H1 (cell line): ENCODE data around the gene CTNND2. TPM values are rescaled to one million over a fixed set of nuclear protein-coding genes. Genes with fewer than 3 reads are reported as not detected.

Source experiments
- CTCF ChIA-PET: fragments of 300-600 bp; sonication (Branson Sonifier 250); formaldehyde crosslinking; loops from one replicate; lab custom pipeline; 2021; ENCODE audit not compliant: partially characterized antibody; lab: Charles Lee
- POLR2A ChIA-PET: fragments of 300-600 bp; sonication (Branson Sonifier 250); formaldehyde crosslinking; loops from one replicate; lab custom pipeline; 2021; ENCODE audit warnings: inconsistent platforms; ENCODE audit not compliant: partially characterized antibody; lab: Charles Lee
- DNase-seq, 2 experiments: peaks; one replicate each; pipeline versions ENCODE4 v3.0.0 to v3.0.0-alpha.2; 2010 to 2022; ENCODE audit warnings: low spot score in 2 of 2, low read depth in 1 of 2, mixed read lengths in 1 of 2
- FAIRE-seq: peaks from 2 replicates; lab custom pipeline; 2011; peaks lifted over from hg19 to GRCh38; lab: Jason Lieb, UNC
- H2AFZ ChIP-seq: 2 replicates; pipeline ENCODE4 v1.8.1; 2012; ENCODE audit warnings: low read length, inconsistent platforms
- H2AK5ac ChIP-seq: 2 replicates; pipeline ENCODE4 v1.6.1; 2013; ENCODE audit warnings: low read depth, low read length
- H2BK120ac ChIP-seq: replicated peaks from 2 replicates; pipeline ENCODE3; 2013; ENCODE audit warnings: low read depth, low read length, inconsistent platforms
- H2BK12ac ChIP-seq: 2 replicates; pipeline ENCODE4 v1.6.1; 2013; ENCODE audit warnings: low read depth, low read length
- H2BK15ac ChIP-seq: 2 replicates; pipeline ENCODE4 v1.6.1; 2013; ENCODE audit warnings: low read length
- H2BK20ac ChIP-seq: 2 replicates; pipeline ENCODE4 v1.6.1; 2013; ENCODE audit warnings: low read length
- H2BK5ac ChIP-seq: 2 replicates; pipeline ENCODE4 v1.6.1; 2013; ENCODE audit warnings: low read depth, low read length
- H3K14ac ChIP-seq: 2 replicates; pipeline ENCODE4 v1.6.1; 2013; ENCODE audit warnings: inconsistent platforms; ENCODE audit not compliant: insufficient read length
- H3K18ac ChIP-seq: 2 replicates; pipeline ENCODE4 v1.6.1; 2013; ENCODE audit warnings: low read length; ENCODE audit errors: extremely low read depth
- H3K23ac ChIP-seq: 2 replicates; pipeline ENCODE4 v1.6.1; 2013; ENCODE audit warnings: inconsistent platforms; ENCODE audit not compliant: insufficient read length
- H3K23me2 ChIP-seq: 2 replicates; pipeline ENCODE4 v1.6.1; 2013; ENCODE audit warnings: low read depth, low read length
- H3K27ac ChIP-seq: 2 replicates; pipeline ENCODE4 v1.6.1; 2011; ENCODE audit warnings: low read depth, low read length, inconsistent platforms
- H3K27me3 ChIP-seq, 4 experiments: replicated peaks in 1 of 4; 1 replicate in 1 of 4; 2 replicates in 3 of 4; pipeline versions ENCODE4 v1.6.1 to v1.8.1; 2011 to 2013; ENCODE audit warnings: low read length in 3 of 4, mild to moderate bottlenecking in 3 of 4, inconsistent platforms in 2 of 4, mixed read lengths in 2 of 4, moderate library complexity in 1 of 4; ENCODE audit not compliant: control insufficient read depth in 3 of 4, insufficient read depth in 3 of 4; ENCODE audit errors: extremely low read depth in 1 of 4
- H3K36me3 ChIP-seq, 4 experiments: 2 replicates each; pipeline versions ENCODE4 v1.6.1 to v1.8.1; 2011 to 2013; ENCODE audit warnings: mild to moderate bottlenecking in 4 of 4, low read length in 3 of 4, moderate library complexity in 2 of 4, control low read depth in 1 of 4, inconsistent platforms in 1 of 4; ENCODE audit not compliant: insufficient read depth in 4 of 4, control insufficient read depth in 2 of 4
- H3K4ac ChIP-seq: replicated peaks from 2 replicates; pipeline ENCODE3; 2013; ENCODE audit warnings: low read length, low read depth, mixed read lengths, inconsistent platforms; ENCODE audit not compliant: insufficient read length
- H3K4me1 ChIP-seq, 4 experiments: replicated peaks in 1 of 4; 1 replicate in 1 of 4; 2 replicates in 3 of 4; pipeline versions ENCODE4 v1.6.1 to v1.8.1; 2011 to 2013; ENCODE audit warnings: low read length in 3 of 4, inconsistent platforms in 2 of 4, mixed read lengths in 1 of 4; ENCODE audit not compliant: insufficient read depth in 4 of 4, control insufficient read depth in 3 of 4
- H3K4me2 ChIP-seq, 2 experiments: 2 replicates each; pipeline versions ENCODE4 v1.6.1 to v1.8.1; 2011 to 2013; ENCODE audit warnings: low read depth in 2 of 2, low read length in 2 of 2, control low read depth in 1 of 2, inconsistent platforms in 1 of 2, mild to moderate bottlenecking in 1 of 2; ENCODE audit not compliant: insufficient read depth in 1 of 2
- H3K4me3 ChIP-seq, 4 experiments: fragments of 200-600, 300-600 bp in 1 of 4; sonication (generic), shearing (Covaris generic), sonication (Bioruptor Twin) in 1 of 4; 2 replicates each; pipeline versions ENCODE4 v1.5.1 to v1.8.1; 2011 to 2016; ENCODE audit warnings: low read length in 4 of 4, low read depth in 3 of 4, control low read depth in 2 of 4, inconsistent platforms in 2 of 4, mild to moderate bottlenecking in 2 of 4, mixed read lengths in 1 of 4, moderate library complexity in 1 of 4; ENCODE audit not compliant: insufficient read depth in 2 of 4; ENCODE audit errors: extremely low read depth in 1 of 4
- H3K56ac ChIP-seq: replicated peaks from 2 replicates; pipeline ENCODE3; 2013; ENCODE audit warnings: low read depth, mild to moderate bottlenecking, mixed read lengths, low read length, inconsistent platforms; ENCODE audit not compliant: insufficient read length
- H3K79me1 ChIP-seq: 2 replicates; pipeline ENCODE4 v1.6.1; 2013; ENCODE audit warnings: low read depth, low read length, control low read depth
- H3K79me2 ChIP-seq, 2 experiments: 2 replicates each; pipeline versions ENCODE4 v1.6.1 to v1.8.1; 2012 to 2013; ENCODE audit warnings: low read length in 2 of 2, mild to moderate bottlenecking in 2 of 2, inconsistent platforms in 1 of 2; ENCODE audit not compliant: insufficient read depth in 2 of 2, control insufficient read depth in 1 of 2
- H3K9ac ChIP-seq, 4 experiments: replicated peaks in 1 of 4; 1 replicate in 1 of 4; 2 replicates in 3 of 4; pipeline versions ENCODE4 v1.6.1 to v1.8.1; 2011 to 2013; ENCODE audit warnings: low read depth in 3 of 4, low read length in 3 of 4, control low read depth in 2 of 4, mild to moderate bottlenecking in 2 of 4, moderate library complexity in 2 of 4, inconsistent platforms in 1 of 4; ENCODE audit errors: extremely low read depth in 1 of 4
- H3K9me3 ChIP-seq, 2 experiments: 2 replicates each; pipeline versions ENCODE4 v1.6.1 to v1.8.1; 2012 to 2013; ENCODE audit warnings: mild to moderate bottlenecking in 2 of 2, moderate library complexity in 2 of 2, control low read depth in 1 of 2, inconsistent platforms in 1 of 2, low read depth in 1 of 2, low read length in 1 of 2, mixed read lengths in 1 of 2; ENCODE audit not compliant: insufficient read depth in 2 of 2
- H4K20me1 ChIP-seq, 2 experiments: replicated peaks in 1 of 2; 2 replicates each; pipeline versions ENCODE3 to v1.8.1; 2011 to 2013; ENCODE audit warnings: inconsistent platforms in 2 of 2, low read length in 2 of 2, mild to moderate bottlenecking in 1 of 2; ENCODE audit not compliant: insufficient read depth in 2 of 2, control insufficient read depth in 1 of 2
- H4K5ac ChIP-seq: 2 replicates; pipeline ENCODE4 v1.6.1; 2013; ENCODE audit warnings: low read length, low read depth, mixed read lengths, inconsistent platforms; ENCODE audit not compliant: insufficient read length
- H4K8ac ChIP-seq: 2 replicates; pipeline ENCODE4 v1.8.0; 2013; ENCODE audit warnings: mild to moderate bottlenecking, moderate library complexity, low read length, inconsistent platforms; ENCODE audit not compliant: insufficient read depth; ENCODE audit errors: extremely low read depth
- H4K91ac ChIP-seq: replicated peaks from 2 replicates; pipeline ENCODE3; 2013; ENCODE audit warnings: low read length, mixed read lengths, inconsistent platforms; ENCODE audit not compliant: insufficient read length
- ASH2L ChIP-seq: fragments of 200-600, 300-600 bp; sonication (generic); IDR thresholded peaks from one replicate; pipeline ENCODE4 v1.7.1; 2017; ENCODE audit warnings: low read length
- BCL11A ChIP-seq, 2 experiments: IDR thresholded peaks; one replicate each; pipeline ENCODE4 v1.6.1; 2011; ENCODE audit warnings: low read depth in 2 of 2, low read length in 2 of 2, mild to moderate bottlenecking in 2 of 2
- CEBPB ChIP-seq: IDR thresholded peaks from 2 replicates; pipeline ENCODE4 v1.6.1; 2012; ENCODE audit warnings: low read depth, low read length
- CHD1 ChIP-seq: IDR thresholded peaks from 2 replicates; pipeline ENCODE4 v1.6.1; 2012; ENCODE audit warnings: low read depth, low read length, improper control_type of control experiment
- CHD2 ChIP-seq: IDR thresholded peaks from 2 replicates; pipeline ENCODE4 v1.6.1; 2012; ENCODE audit warnings: low read length, improper control_type of control experiment
- HDAC2 ChIP-seq, 2 experiments: fragments of 300-600 bp in 1 of 2; sonication (generic) in 1 of 2; IDR thresholded peaks; 2 replicates each; pipeline ENCODE4 v1.6.1; 2011 to 2012; ENCODE audit warnings: low read depth in 2 of 2, low read length in 2 of 2, mild to moderate bottlenecking in 2 of 2, moderate library complexity in 2 of 2, borderline replicate concordance in 1 of 2, inconsistent platforms in 1 of 2
- KDM4A ChIP-seq: IDR thresholded peaks from one replicate; pipeline ENCODE4 v1.7.1; 2012; ENCODE audit warnings: low read depth, mild to moderate bottlenecking, moderate library complexity, low read length, inconsistent platforms; ENCODE audit not compliant: severe bottlenecking
- POLR2AphosphoS5 ChIP-seq: IDR thresholded peaks from 2 replicates; pipeline ENCODE4 v1.6.1; 2011; ENCODE audit warnings: low read depth, low read length
- RNF2 ChIP-seq: fragments of 200-900, 300-1000 bp; sonication (generic); IDR thresholded peaks from 2 replicates; pipeline ENCODE4 v1.7.1; 2016; ENCODE audit warnings: borderline replicate concordance, low read depth, mild to moderate bottlenecking, antibody characterized with exemption, low read length; ENCODE audit not compliant: poor library complexity, severe bottlenecking; ENCODE audit errors: missing control alignments
- SIRT6 ChIP-seq: IDR thresholded peaks from one replicate; pipeline ENCODE4 v1.7.1; 2012; ENCODE audit warnings: low read length, inconsistent platforms
- SRF ChIP-seq: IDR thresholded peaks from 2 replicates; pipeline ENCODE4 v1.6.1; 2011; ENCODE audit warnings: mild to moderate bottlenecking, low read depth, low read length, moderate library complexity
- TCF12 ChIP-seq: IDR thresholded peaks from 2 replicates; pipeline ENCODE4 v1.6.1; 2011; ENCODE audit warnings: low read depth, mild to moderate bottlenecking, low read length
- YY1 ChIP-seq: IDR thresholded peaks from 2 replicates; pipeline ENCODE4 v1.6.1; 2011; ENCODE audit warnings: low read depth, mild to moderate bottlenecking, low read length
- WGBS, 2 experiments: shearing (Covaris generic) in 1 of 2; methylation state at CpG; one replicate each; pipeline versions ENCODE4 v1.1.6 to v1.1.7; 2013 to 2015; ENCODE audit warnings: low lambda C conversion rate in 2 of 2, mixed read lengths in 2 of 2, inconsistent platforms in 1 of 2, low coverage in 1 of 2, missing lambda C conversion rate in 1 of 2; ENCODE audit not compliant: insufficient replicate concordance in 2 of 2, insufficient coverage in 1 of 2, insufficient read length in 1 of 2; ENCODE audit errors: extremely low coverage in 1 of 2, missing lambda C conversion rate in 1 of 2; 5-methylcytosine and 5-hydroxymethylcytosine counted together
- polyA plus RNA-seq, 7 experiments: library from polyadenylated mRNA; depleted of rRNA in 3 of 7; stranded (reverse) in 5 of 7; unstranded in 2 of 7; fragments of >200 nt in 5 of 7; fragments of 200-250 nt in 2 of 7; gene quantifications; 1 replicate in 5 of 7; 2 replicates in 1 of 7; 4 replicates in 1 of 7; pipeline versions ENCODE4 v1.2.1 to v1.2.3, GENCODE V29; 2011 to 2013; ENCODE audit warnings: missing spikeins in 2 of 7, mixed read lengths in 2 of 7
- total RNA-seq: library from RNA; stranded (reverse); fragmentation: NEBNext Ultra II Directional; extraction: Animal tissue kit (Norgen Biotek cat#: 25700); gene quantifications from 2 replicates; pipeline ENCODE4 v1.2.1, GENCODE V29; 2021
- TF ChIP-seq, protein P1 (sequence below): IDR thresholded peaks from 2 replicates; pipeline ENCODE4 v1.6.1; 2011; ENCODE audit warnings: low read length, improper control_type of control experiment

The CTNND2 gene
- total and polyA plus RNA-seq, 2 of the 8 experiments (the other 6 are each of a cell fraction or from before 2014, with no cell fraction given): 7.4 to 14.2 TPM

DNA sequence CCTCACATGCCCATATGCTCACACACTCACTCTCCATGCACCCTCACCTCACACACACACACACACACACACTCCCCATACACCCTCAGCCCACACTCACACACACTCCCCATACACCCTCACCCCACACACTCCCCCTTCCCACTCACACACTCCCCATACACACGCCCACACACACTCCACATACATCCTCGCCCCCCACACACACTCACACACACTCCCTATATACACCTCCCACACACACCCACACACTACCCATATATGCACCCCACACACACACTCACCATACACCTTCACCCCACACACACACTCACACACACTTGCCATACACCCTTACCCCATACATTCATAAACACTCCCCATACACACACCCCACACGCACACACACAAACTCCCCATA lies 592.5 kb downstream of the CTNND2 start:
- Histone ChIP-seq H2BK15ac (no peak overlapping the region), H3K56ac (no peak overlapping the region), H3K4ac (no peak overlapping the region), H2BK20ac (no peak overlapping the region), H3K23me2 (peaks cover 14% of the 10 kb centered on the region; the same call in 1 of the 2 replicates), H3K36me3 (no peaks in the 10 kb centered on the region), H3K27ac (no peak overlapping the region), H3K14ac (peak overlapping the region; percentile 77), H3K18ac (no peak overlapping the region), H2BK5ac (no peak overlapping the region), H3K23ac (no peak overlapping the region), H3K4me3 (no peak overlapping the region), H2AFZ (no peak overlapping the region), H4K5ac (no peak overlapping the region), H3K9ac (no peak overlapping the region), H4K8ac (no peak overlapping the region), H3K27me3 (no peaks in the 10 kb centered on the region), H2AK5ac (no peak overlapping the region), H3K4me1 (0 out of 7 replicates have a peak, but pooled peaks cover 0 to under 1% (median 0%) of the 10 kb centered on the region in 4 experiments), H3K4me2 (no peak overlapping the region), H4K91ac (no peak overlapping the region), H3K9me3 (no peaks in the 10 kb centered on the region), H4K20me1 (peaks cover 0 to 4% of the 10 kb centered on the region in 2 experiments), H2BK12ac (peak overlapping the region; percentile 68), H2BK120ac (no peak overlapping the region), H3K79me1 (no peaks in the 10 kb centered on the region), H3K79me2 (no peaks in the 10 kb centered on the region)
- ChIA-PET POLR2A (no interaction called here), CTCF (no interaction called here)
- no peak for FAIRE-seq
- WGBS, 2 experiments: 89 to 100% methylated on average over 3 of the region's 3 CpGs
- no peak for DNase-seq
- TF ChIP-seq CHD1: no peak
- TF ChIP-seq HDAC2 (IDR thresholded peaks at IDR 0.05; ENCODE audit: borderline replicate concordance in 1 of 2, low read depth in 2 of 2, low read length in 2 of 2): no peak
- TF ChIP-seq CHD2: no peak
- TF ChIP-seq, protein P1, sequence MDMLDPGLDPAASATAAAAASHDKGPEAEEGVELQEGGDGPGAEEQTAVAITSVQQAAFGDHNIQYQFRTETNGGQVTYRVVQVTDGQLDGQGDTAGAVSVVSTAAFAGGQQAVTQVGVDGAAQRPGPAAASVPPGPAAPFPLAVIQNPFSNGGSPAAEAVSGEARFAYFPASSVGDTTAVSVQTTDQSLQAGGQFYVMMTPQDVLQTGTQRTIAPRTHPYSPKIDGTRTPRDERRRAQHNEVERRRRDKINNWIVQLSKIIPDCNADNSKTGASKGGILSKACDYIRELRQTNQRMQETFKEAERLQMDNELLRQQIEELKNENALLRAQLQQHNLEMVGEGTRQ: no peak
- no peak for TF ChIP-seq KDM4A
- no peak for TF ChIP-seq POLR2AphosphoS5
- no peak for TF ChIP-seq SIRT6
- TF ChIP-seq ASH2L: no peak
- no peak for TF ChIP-seq BCL11A (IDR thresholded peaks at IDR 0.05; ENCODE audit: low read depth in 2 of 2, low read length in 2 of 2)
- TF ChIP-seq RNF2: no peak
- no peak for TF ChIP-seq TCF12
- no peak for TF ChIP-seq SRF
- no peak for TF ChIP-seq CEBPB
- no peak for TF ChIP-seq YY1
